HG02981 (cell line): ENCODE data around the gene TTC39B.

Experiments used
- ATAC-seq: cut with Tn5 transposase; IDR thresholded peaks from one replicate; pipeline ENCODE4 v1.9.1; 2021; ENCODE audit warnings: mild to moderate bottlenecking, moderate library complexity; ENCODE audit not compliant: unreplicated experiment

The TTC39B gene

DNA sequence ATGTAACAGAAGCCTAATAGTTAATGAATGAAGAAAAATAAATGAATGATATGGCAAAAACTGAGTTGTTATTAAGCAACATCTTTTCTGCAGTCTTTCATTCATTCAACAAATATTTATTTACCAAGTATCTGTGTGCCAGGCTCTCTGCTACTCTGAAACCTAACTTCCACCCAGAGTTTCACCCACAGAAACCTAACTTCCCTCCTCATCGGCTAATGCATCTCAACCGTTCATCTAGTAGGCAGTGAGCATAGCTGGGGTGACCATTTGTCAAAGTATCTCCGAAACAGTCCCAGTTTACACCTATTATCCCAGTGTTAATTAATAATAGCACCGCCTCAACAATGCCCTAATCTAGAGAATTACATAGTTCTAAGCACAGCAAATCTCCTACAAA, 1.5 kb downstream of the TTC39B start:
- ATAC-seq: no peak

DNA sequence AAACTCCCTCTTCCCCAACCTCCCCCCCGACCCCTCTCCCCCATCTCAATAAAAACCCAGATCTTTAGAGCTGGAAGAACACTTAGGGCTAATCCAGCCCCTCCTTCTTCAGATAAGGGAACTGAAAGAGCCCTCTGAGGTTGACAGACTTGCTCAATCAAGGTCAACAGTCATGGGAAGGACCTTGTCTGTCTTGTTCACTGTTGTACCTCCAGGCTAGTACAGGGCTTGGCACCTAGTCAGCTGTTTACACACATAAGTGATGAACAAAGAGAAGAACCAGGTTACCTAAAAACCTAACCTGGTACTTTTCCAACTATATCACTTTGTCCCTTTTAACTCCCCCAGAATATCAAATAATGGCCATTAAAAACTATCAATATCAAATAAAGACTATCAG, 2.4 kb downstream of the TTC39B start:
- peak; percentile 29 for ATAC-seq

DNA sequence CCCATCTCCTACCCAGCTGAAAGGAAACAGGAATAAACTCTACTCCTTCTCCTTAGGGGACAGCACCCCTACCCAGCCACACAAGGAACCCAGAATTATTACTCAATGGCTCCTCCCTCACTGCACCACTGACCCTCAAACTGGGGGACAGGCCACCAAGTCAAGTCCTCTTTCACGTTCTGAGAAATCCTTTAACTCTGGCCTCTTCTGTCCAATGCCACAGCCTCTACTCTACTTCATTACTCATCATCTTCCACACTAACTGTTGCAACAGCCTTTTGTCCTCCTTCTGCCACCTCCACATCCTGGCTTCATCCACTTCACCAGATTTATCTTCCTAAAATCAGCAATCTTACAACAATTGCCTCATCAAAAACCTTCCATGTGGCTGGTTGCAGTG, 6.8 kb downstream of the TTC39B start:
- no peak for ATAC-seq

DNA sequence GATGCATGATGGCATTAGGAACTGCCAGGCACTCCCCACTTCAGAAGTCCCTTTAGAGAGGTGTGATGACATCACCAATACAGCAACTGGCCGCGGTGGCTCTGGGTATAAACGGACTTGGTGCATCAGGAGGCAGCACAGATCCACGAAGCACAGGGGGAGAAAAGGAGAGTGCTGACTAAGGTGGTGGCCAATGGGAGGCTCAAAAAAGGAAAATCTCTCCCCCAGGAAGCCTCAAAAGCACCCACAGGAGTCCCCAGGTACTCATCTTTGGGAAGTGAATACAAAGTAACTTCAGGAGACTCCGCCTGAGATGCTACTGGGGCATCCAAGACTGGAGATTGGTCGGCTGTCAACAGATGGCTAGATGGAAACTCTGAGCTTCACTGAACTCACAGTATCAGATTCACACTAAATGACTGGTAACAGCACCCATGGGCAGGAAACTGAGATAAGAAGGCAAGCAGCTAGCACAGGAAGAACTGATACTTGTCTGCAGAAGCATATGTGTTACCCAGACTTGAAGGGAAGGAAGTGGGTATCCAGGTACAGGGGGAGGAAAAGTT, 7.6 kb downstream of the TTC39B start:
- ATAC-seq: peak; percentile 70

DNA sequence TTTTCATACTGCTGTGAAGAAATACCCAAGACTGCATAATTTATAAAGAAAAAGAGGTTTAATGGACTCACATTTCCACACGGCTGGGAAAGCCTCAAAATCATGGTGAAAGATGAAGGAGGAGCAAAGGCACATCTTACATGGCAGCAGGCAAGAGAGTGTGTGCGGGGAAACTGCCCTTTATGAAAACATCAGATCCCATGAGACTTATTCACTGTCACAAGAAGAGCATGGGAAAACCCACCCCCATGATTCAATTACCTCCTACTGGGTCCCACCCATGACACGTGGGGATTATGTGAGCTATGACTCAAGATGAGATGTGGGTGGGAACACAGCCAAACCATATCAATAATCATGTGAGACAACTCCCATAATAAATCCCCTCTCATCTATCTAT, 8.7 kb downstream of the TTC39B start:
- ATAC-seq: no peak

DNA sequence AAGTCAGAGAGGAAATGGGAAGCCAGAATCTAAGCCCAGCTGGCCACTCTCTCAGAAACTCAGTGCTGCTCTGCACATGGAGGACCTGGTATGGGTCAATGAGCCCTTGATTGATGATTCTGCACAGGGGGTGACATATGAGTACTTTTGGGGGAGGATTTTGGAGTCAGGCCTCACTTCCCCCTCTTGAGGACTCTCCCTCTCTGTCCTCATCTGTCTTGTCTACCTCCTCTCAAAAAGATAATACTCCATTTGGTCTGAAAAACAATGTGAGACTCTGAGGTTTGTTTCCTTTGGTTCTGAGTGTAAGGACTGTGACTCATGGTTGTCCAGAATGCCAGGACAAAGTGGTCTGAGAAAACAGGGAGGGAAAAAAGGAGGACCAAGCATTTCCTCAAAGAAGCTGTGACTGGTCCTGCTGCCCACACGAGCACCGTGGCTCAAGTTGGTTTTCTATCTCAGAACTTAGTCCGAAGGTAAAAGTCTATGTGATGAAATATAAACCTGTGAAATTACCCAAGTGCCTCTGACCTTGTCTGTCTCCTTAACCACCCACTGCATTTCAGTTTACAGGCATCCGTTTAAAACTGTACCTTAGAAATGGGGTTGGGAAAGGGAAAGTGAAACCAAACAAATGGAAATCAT, 11.1 kb downstream of the TTC39B start:
- peak; percentile 29 for ATAC-seq

DNA sequence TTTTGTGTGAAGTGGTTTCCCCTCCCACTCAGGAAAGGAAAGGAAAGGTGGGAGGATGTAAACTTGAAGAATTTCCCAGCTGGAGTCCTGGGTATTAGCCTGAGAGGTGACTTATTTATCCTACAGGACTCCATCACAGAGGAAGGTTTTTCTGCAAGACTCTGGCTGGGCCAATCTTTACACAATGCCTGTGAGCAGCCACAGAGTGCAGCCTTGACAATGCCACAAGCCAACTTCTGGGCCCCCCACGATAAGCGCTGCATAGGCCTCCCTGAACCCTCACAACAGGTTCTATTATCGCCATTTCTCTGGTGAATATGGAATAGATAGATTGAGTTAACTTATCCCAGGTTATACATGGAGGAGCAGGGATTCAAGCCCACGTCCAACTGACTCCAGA, 12.4 kb downstream of the TTC39B start:
- ATAC-seq: no peak

DNA sequence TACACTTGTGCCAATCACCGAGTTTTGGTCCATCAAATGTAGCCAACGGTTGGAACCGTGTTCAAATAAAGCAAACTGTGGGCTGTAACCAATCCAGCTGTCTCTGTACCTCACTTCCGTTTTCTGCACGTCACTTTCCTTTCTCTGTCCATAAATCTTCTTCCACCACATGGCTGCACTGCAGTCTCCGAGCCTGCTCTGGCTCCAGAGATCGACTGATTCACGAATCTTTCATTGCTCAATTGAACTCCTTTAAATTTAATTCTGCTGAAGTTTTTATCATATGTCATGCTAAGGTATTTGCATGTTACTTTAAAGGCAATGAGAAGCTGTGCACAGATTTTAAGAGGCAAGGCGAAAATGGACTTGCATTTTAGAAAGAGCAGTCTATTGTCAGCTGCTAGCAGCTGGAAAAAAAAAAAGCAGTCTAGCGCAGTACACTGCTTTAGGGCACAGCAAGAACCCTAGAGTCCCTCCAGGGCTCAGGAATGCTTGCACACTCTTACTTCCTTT, 13.2 kb downstream of the TTC39B start:
- ATAC-seq: no peak

DNA sequence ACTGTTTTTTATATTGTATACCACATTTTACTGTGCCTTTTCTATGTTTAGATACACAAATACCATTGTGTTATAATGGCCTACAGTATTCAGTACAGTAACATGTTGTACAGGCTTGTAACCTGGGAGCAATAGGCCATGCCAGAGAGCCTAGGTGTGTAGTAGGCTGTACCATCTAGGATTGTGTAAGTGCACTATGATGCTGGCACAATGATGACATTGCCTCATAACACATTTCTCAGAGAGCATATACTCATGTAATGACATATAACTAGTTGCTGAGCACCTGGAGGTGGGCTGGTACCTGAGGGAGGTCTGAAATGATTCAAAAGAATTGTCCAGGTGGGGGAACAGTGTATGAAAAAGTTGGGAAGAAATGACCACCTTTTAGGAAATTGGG, 13.9 kb downstream of the TTC39B start:
- no peak for ATAC-seq

DNA sequence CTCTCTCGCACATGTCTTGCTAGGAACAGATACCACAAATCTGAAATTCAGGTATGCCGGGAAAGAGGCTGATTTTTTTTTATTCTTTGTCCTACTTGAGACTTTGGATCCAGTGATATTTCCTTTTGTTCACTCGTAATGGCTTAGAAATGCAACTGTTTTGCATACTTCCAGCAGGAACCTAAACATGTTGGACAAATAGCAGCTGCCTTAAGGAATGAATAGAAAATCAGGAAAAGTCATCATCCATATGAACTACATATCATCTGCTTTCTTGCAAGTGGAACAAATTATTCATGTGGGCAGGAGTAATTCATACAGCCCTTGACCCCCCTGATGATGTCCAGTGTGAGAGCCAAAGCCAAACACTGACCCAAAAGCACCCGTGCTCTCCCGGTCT, 17.4 kb downstream of the TTC39B start:
- no peak for ATAC-seq

DNA sequence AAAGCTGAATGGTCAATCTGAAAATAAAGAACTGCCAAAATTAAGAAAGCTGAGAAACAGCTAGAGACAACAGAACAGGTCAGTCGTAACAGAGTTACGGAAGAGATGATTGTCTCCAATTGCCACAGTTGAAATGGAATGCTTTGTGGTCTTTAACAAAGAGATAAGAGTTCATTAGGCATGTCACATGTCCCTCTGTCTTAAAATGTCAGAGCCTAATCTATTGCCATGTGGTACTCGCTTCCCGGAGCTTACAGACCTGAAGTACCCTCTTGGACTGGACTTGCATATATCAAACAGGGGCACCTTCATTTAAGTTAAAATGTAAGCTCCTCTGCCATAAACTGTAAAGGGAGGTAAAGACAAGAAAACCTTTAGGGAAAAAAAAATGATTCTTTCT, 19.7 kb downstream of the TTC39B start:
- ATAC-seq: no peak

DNA sequence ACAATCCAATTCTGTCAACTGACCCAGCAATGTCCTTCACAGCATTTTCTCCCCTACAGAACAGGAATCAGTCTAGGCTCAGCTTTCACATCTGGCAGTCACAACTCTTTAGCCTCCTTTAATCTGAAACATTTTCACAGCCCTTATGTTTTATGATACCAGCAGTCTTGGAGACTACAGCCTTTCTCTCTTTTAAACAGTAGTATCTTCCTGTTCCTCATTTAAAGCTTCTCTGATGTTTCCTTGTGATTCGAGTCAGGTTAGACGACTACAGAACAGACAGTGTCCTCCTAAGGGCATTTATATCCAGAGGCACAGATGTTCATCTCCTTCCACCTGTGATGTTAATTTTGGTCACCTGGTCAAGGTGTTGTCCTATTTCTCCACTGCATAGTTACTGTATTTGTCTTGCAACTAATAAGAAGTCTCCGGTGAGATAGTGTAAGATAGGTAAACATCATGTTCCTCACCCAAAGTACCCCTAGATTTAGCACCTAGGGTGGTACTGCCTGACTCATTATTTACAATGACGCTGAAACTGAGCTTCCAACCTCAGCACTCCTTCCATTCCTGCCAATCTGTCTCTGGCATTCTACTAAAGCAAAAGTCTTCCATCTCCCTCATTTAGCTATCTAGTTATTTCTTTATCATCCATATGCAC, 20.7 kb downstream of the TTC39B start:
- ATAC-seq: no peak

DNA sequence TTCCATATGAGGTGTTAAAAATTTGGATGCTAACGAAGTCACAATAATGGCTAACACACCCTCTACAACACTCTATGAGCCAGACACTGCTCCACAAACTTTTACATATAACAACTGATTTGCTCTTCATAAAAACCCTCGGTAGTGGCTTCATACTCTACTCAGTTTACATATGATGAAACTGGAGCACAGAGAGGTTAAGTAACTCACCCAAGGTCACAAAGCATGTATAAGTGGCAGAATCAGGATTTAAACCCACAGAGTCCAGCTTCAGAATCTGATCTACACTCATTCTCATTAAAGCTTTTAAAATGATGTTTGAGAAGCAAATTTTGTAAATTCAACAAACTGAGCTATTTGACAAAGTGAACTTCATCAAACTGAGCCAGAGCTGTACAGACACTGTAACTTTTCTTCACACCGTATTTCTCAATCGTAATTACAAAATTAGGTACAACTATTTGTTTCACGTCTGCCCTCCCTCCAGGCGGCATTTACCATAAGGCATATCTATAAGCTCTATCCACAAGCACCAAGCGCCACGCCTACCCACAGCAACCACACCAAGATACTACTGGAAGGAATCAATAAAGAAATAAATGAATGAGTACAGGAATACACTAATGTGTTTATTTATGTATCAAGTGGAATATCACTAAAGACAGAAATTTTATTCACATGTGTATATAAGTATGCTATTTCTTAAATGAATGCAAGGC, 24.3 kb downstream of the TTC39B start:
- ATAC-seq: no peak

DNA sequence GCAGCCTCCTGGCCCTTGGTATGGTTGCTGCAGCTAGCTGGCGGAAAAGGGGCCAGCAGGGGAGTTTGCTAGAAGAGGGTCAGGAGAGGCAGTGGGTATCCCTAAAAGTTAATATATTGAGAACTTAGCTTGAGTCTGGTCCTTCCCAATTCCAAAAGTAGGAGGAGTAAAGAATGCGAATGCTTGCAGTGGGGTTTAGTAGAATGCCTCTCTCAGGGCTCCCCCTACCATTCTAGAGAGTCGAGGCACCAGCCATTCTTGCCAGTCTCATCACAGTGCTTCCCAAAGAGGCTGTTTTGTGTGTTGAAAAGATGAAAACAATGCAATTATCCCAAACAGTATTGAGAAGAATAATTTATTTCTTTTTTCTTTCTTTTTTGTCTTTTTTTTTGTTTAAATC, 26.4 kb downstream of the TTC39B start:
- no peak for ATAC-seq

DNA sequence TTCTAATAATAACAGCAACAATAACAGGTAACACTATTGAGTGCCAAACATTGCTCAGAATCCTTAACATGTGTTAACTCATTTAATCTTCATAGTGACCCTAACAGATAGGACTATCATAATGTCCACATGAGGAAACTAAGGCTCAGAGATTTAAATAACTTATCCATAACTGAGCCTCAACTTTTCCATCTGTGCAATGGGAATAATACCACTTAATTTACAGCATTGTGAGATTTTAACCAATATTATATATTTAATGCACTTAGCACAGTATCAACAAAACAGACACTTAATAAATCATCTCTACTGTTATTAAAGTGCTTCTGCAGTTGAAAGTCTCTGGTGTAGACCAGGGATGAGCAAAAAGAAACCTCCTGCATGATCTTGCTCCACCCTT, 28.2 kb downstream of the TTC39B start:
- no peak for ATAC-seq

DNA sequence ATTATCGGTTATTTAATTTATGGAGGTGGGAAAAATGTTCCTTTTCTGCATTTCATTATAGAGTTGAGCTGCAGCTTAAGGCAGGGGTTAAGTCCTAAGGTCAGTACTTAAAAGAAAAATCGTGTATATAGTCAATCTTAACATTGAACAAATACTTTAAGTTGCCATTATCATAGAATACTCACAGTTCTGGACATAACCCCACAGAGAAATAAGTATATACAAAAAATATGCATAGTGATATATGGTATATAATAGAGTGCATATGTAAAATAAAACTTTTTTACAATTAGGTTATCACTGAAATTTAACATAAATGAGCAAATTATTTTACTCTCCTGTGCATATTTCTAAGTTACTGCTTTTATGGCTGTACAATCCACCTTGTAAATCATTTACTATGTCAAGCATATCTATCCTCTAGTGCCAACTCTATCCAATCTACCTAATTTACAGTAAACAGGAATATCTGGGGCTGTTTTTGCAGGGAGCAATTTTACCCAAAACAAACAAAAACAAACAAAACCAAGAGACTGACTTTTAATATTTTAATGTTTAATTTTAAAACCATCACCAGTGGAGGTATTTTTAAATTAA, 28.8 kb downstream of the TTC39B start:
- no peak for ATAC-seq

DNA sequence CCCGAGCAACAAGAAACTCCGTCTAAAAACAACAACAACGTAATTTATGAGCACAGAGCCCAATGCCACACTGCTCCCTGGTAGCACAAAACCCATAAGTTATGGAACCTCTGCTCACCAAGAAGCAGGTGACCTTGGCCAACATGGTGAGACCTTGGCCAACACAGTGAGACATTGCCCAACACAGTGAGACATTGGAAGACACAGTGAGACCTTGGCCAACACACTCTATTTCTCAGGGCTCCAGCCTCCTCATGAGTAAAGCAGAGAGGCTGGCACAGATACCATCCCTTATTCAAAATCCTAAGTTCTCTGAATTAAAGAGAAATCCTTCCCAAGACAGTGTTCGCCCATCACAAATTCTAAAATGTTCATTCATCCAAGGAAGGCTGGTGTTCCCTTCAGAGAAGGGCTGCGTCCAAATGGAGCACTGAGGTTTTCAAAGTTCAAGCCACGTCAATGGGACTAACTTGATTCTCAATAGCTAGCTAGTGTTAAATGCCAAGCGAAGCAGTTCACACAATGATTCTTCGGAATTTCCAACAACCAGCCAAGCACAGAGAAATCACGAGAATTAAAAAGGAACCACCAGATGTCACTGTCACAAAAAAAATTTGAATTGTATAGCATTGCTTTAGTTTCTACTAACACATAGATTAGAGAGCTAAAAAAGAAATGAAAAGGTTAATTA, 29.5 kb downstream of the TTC39B start:
- no peak for ATAC-seq

DNA sequence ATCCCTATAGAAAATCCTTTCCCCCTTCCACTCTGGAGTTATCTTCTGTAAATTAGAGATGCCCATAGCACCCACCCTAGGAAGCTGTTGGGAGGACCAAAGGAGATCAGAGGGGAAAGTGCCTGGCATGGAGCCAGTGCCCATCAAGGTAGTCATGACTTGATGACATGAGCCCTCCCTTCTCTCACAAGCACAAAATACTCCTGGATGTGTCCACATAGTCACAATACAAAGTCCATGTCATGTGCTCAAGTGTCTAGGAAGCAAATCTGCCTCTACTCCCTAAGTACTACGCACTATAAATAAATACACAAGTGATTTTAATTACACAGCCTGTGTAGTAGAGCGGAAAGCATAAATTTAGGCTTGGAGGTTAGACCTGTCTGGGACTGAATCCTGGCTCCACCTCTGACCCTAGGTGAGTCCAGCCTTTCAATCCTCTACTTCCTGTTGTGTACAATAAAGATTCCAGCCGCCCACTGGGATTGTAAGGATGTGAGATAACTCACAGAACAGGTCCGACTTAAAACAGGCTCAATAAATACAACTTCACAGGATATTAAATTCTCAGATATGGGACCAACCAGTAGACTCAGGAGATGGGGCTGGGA, 30.6 kb downstream of the TTC39B start:
- ATAC-seq: no peak

DNA sequence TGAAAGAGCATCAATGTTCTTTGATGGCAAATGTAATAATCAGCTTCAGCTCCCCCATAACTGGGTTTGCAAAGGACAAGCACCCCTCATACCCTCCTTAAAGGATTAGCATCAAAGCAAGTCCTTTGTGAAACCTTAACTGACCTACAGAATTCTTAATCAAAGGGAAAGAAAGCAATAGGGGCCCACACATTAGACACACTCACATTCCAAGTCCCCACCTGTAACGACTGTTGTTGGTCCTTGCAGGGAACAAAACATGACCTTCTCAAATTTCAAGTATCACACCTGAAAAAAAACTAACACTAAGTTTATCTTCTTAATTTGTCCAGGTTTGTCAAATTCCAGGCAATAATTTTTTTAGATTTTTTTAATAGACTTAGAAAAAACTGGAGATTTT, 32.6 kb downstream of the TTC39B start:
- no peak for ATAC-seq

DNA sequence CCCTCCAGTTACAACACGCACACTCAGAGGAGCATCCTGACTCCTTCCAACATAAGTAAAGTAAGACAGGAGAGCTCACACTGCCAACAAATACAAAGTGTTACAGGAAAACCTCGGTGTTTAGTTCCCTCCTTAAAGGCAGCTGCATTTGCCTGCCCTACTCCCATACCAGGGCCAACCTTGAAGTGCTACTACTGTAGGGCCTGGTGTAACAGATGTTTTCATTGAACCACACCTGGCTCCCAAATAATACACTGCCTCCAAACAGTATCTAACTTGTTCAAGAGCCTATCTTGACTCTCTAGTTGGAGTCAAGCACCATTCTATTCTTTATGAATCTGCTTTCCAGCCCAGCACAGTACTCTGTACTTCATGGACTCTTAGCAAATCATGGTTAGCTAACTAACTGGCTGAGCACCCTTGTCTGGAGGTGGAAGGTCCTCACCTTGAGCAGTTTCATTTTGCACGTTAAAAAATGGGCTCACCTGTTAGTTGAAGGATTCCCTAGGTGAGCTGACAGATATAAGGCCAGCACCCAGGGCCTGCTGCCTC, 34.6 kb downstream of the TTC39B start:
- no peak for ATAC-seq
